HEK293 (cell line): Measurements from ENCODE around the gene GRM4.

Experiments
- CTCF ChIA-PET: fragments of 350-600 bp; formaldehyde crosslinking; extraction: SDS; loops from one replicate; lab custom pipeline; 2021; ENCODE audit warnings: antibody characterized with exemption; lab: Yijun Ruan, JAX
- POLR2A ChIA-PET: fragments of 300-600 bp; formaldehyde crosslinking; extraction: SDS; loops from one replicate; lab custom pipeline; 2020; ENCODE audit warnings: antibody characterized with exemption, inconsistent platforms; lab: Yijun Ruan, JAX
- H3K27ac ChIP-seq: fragments of 200-500 bp; sonication (Bioruptor generic); 2 replicates; pipeline ENCODE4 v1.5.1; 2014; ENCODE audit warnings: low read depth, low read length, control low read depth, inconsistent platforms; ENCODE audit errors: extremely low read depth
- H3K36me3 ChIP-seq, 2 experiments: fragments of 200-500 bp in 1 of 2; sonication (Bioruptor generic) in 1 of 2; 1 replicate in 1 of 2; 2 replicates in 1 of 2; pipeline ENCODE4 v1.5.1; 2014 to 2017; ENCODE audit warnings: inconsistent platforms in 2 of 2, low read length in 2 of 2; ENCODE audit not compliant: control insufficient read depth in 2 of 2, insufficient read depth in 1 of 2
- H3K4me1 ChIP-seq: fragments of 200-500 bp; sonication (Bioruptor generic); 2 replicates; pipeline ENCODE4 v1.5.1; 2014; ENCODE audit warnings: mild to moderate bottlenecking, low read length, inconsistent platforms; ENCODE audit not compliant: control insufficient read depth, insufficient read depth
- H3K4me3 ChIP-seq: 2 replicates; pipeline ENCODE4 v1.5.1; 2011; ENCODE audit warnings: low read depth, mild to moderate bottlenecking, control low read depth, low read length, moderate library complexity
- H3K9me3 ChIP-seq: fragments of 200-500 bp; sonication (Bioruptor generic); 2 replicates; pipeline ENCODE4 v1.5.1; 2014; ENCODE audit warnings: low read depth, low read length, inconsistent platforms; ENCODE audit not compliant: control insufficient read depth, insufficient read depth
- BCL11A ChIP-seq: fragments of 450-650 bp; formaldehyde crosslinking; IDR thresholded peaks from 2 replicates; pipeline ENCODE4 v1.5.1; 2016; ENCODE audit warnings: low read depth, missing biosample characterization, missing genetic modification characterization
- GLIS1 ChIP-seq: fragments of 450-650 bp; formaldehyde crosslinking; IDR thresholded peaks from 2 replicates; pipeline ENCODE4 v1.5.1; 2016; ENCODE audit warnings: missing biosample characterization, missing genetic modification characterization
- GLIS2 ChIP-seq: fragments of 450-650 bp; formaldehyde crosslinking; IDR thresholded peaks from 2 replicates; pipeline ENCODE4 v1.5.1; 2016; ENCODE audit warnings: missing biosample characterization, missing genetic modification characterization
- KLF7 ChIP-seq: fragments of 450-650 bp; formaldehyde crosslinking; IDR thresholded peaks from 2 replicates; pipeline ENCODE4 v1.5.1; 2016; ENCODE audit warnings: missing biosample characterization, missing genetic modification characterization, borderline replicate concordance
- SCRT2 ChIP-seq: fragments of 450-650 bp; formaldehyde crosslinking; IDR thresholded peaks from 2 replicates; pipeline ENCODE4 v1.5.1; 2016; ENCODE audit warnings: missing biosample characterization, missing genetic modification characterization
- ZIC2 ChIP-seq: fragments of 450-650 bp; formaldehyde crosslinking; IDR thresholded peaks from 2 replicates; pipeline ENCODE4 v1.5.1; 2016; ENCODE audit warnings: missing biosample characterization, missing genetic modification characterization
- ZNF169 ChIP-seq: fragments of 450-650 bp; formaldehyde crosslinking; IDR thresholded peaks from 2 replicates; pipeline ENCODE4 v1.5.1; 2016; ENCODE audit warnings: missing biosample characterization, missing genetic modification characterization
- ZNF239 ChIP-seq: fragments of 450-650 bp; formaldehyde crosslinking; IDR thresholded peaks from 2 replicates; pipeline ENCODE4 v1.5.1; 2016; ENCODE audit warnings: missing biosample characterization, missing genetic modification characterization
- ZNF311 ChIP-seq: fragments of 450-650 bp; formaldehyde crosslinking; IDR thresholded peaks from 2 replicates; pipeline ENCODE4 v1.5.1; 2017; ENCODE audit warnings: missing biosample characterization, missing genetic modification characterization, borderline replicate concordance
- ZNF350 ChIP-seq: fragments of 450-650 bp; formaldehyde crosslinking; IDR thresholded peaks from 2 replicates; pipeline ENCODE4 v1.5.0; 2017; ENCODE audit warnings: missing biosample characterization, mild to moderate bottlenecking, missing genetic modification characterization
- ZNF433 ChIP-seq: fragments of 450-650 bp; formaldehyde crosslinking; IDR thresholded peaks from 2 replicates; pipeline ENCODE4 v1.5.1; 2016; ENCODE audit warnings: missing biosample characterization, missing genetic modification characterization, low read depth
- ZNF510 ChIP-seq: fragments of 450-650 bp; formaldehyde crosslinking; IDR thresholded peaks from 2 replicates; pipeline ENCODE4 v1.5.1; 2018; ENCODE audit warnings: mild to moderate bottlenecking, missing genetic modification characterization, missing biosample characterization; ENCODE audit not compliant: insufficient replicate concordance
- ZNF530 ChIP-seq: fragments of 450-650 bp; formaldehyde crosslinking; IDR thresholded peaks from 2 replicates; pipeline ENCODE4 v1.5.1; 2016; ENCODE audit warnings: low read depth, missing biosample characterization, missing genetic modification characterization
- ZNF544 ChIP-seq: fragments of 450-650 bp; formaldehyde crosslinking; IDR thresholded peaks from 2 replicates; pipeline ENCODE4 v1.5.0; 2017; ENCODE audit warnings: missing biosample characterization, missing genetic modification characterization
- ZNF585B ChIP-seq: fragments of 450-650 bp; formaldehyde crosslinking; IDR thresholded peaks from 2 replicates; pipeline ENCODE4 v1.5.1; 2016; ENCODE audit warnings: missing biosample characterization, missing genetic modification characterization
- ZNF596 ChIP-seq: fragments of 450-650 bp; IDR thresholded peaks from 2 replicates; pipeline ENCODE4 v1.5.0; 2018; ENCODE audit warnings: missing biosample characterization, mild to moderate bottlenecking, missing genetic modification characterization, moderate library complexity
- ZNF623 ChIP-seq: fragments of 450-650 bp; formaldehyde crosslinking; IDR thresholded peaks from 2 replicates; pipeline ENCODE4 v1.5.1; 2016; ENCODE audit warnings: missing biosample characterization, missing genetic modification characterization
- ZNF837 ChIP-seq: fragments of 450-650 bp; formaldehyde crosslinking; IDR thresholded peaks from 2 replicates; pipeline ENCODE4 v1.5.1; 2016; ENCODE audit warnings: missing biosample characterization, missing genetic modification characterization
- TF ChIP-seq, protein P1 (sequence below): IDR thresholded peaks from 2 replicates; pipeline ENCODE4 v1.6.1; 2011; ENCODE audit warnings: mild to moderate bottlenecking, low read depth, low read length, borderline replicate concordance

The GRM4 gene

DNA sequence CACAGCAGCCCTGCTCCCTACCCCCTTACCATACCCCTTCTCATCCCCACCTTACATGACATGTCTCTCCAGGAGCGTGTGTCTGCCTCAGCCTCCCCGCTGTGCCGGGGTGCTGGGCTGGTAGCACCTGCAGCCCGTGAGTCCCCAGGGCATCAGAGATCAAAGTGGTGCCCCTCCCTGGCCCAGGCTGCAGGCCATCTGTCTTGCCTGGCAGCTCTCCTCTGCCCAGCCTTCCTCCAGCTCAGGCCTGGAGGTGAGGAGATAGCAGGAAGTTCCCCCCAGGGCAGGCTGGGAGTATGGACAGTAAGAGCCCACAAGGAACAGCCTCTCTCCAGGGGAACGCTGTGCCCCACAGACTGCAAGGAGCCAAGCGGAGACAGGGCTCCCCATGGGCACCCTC is 35.3 kb downstream of the GRM4 start:
- CTCF ChIA-PET = interaction anchor here (0.7 to 1.0 kb wide), 2 partner anchors 102 to 366 kb away, joined by 3 to 4 read pairs; no protein-coding TSS in a partner anchor

DNA sequence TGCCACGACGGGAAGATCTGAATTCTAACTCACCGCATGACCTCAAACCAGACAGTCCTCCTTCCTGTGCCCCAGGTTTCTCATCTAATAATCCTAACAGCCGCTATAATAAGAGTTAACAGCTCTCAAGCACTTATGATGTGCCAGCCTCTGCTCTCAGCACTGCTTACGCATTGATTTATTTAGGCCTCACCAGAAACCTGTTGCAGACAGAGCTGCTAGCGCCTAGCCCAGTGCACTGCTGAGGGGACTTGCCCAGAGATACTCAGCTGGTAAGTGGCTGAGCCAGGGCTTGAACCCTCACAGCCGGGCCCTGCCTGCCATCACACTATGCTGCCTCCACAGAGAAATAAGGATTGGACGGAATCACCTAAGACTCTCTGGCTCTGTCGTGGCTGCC is 37.7 kb downstream of the GRM4 start:
- TF ChIP-seq ZNF169 (tag by site-specific recombination) (no peak), SCRT2 (peak; percentile 92)
- CTCF ChIA-PET = no interaction called here
- Histone ChIP-seq H3K4me3 (no peak overlapping the region), H3K27ac (no peak overlapping the region), H3K36me3 (no peaks in the 10 kb centered on the region), H3K9me3 (no peaks in the 10 kb centered on the region), H3K4me1 (no peaks in the 10 kb centered on the region)
- POLR2A ChIA-PET = no interaction called here

More for the DNA sequence above, 35.3 kb downstream of the GRM4 start:
- H3K36me3 ChIP-seq = no peaks in the 10 kb centered on the region
- POLR2A ChIA-PET = no interaction called here
- H3K27ac ChIP-seq = no peak overlapping the region
- H3K4me3 ChIP-seq = no peak overlapping the region
- no peaks in the 10 kb centered on the region for H3K9me3 ChIP-seq
- no peaks in the 10 kb centered on the region for H3K4me1 ChIP-seq
- TF ChIP-seq ZIC2 (tag by site-specific recombination) (peak; percentile 71), ZNF596 (tag by site-specific recombination) (no peak)

- Histone ChIP-seq H3K27ac (no peak overlapping the region), H3K4me3 (no peak overlapping the region), H3K9me3 (no peaks in the 10 kb centered on the region), H3K4me1 (no peaks in the 10 kb centered on the region), H3K36me3 (no peaks in the 10 kb centered on the region)
- ChIA-PET POLR2A (interaction anchor here (0.6 kb wide), 1 partner anchor 405 kb away, joined by 5 read pairs; no protein-coding TSS in a partner anchor), CTCF (interaction anchor here (0.7 kb wide), 2 partner anchors 8 to 405 kb away, joined by 3 read pairs; no protein-coding TSS in a partner anchor)
- TF ChIP-seq ZNF585B (tag by site-specific recombination) (no peak), ZNF433 (no peak), ZNF530 (no peak), ZIC2 (tag by site-specific recombination) (peak; percentile 88), ZNF239 (tag by site-specific recombination) (no peak), KLF7 (tag by site-specific recombination) (no peak), GLIS1 (tag by site-specific recombination) (peak; percentile 93), ZNF544 (tag by site-specific recombination) (no peak)
Observed at GRCh38 chr6:34106900-34107299, 39.0 kb downstream of the GRM4 start.

- no peak for TF ChIP-seq ZNF510 (tag by site-specific recombination)
- TF ChIP-seq ZNF623 (tag by site-specific recombination) = peak; percentile 93
- Histone ChIP-seq H3K9me3 (no peaks in the 10 kb centered on the region), H3K27ac (no peak overlapping the region), H3K4me3 (no peak overlapping the region), H3K4me1 (no peaks in the 10 kb centered on the region), H3K36me3 (no peaks in the 10 kb centered on the region)
- POLR2A ChIA-PET = no interaction called here
- CTCF ChIA-PET = interaction anchor here (0.7 kb wide), 1 partner anchor 404 kb away, joined by 3 read pairs; no protein-coding TSS in a partner anchor
Observed at GRCh38 chr6:34106421-34106820, 39.5 kb downstream of the GRM4 start.

- Histone ChIP-seq H3K9me3 (no peaks in the 10 kb centered on the region), H3K4me3 (no peak overlapping the region), H3K36me3 (no peaks in the 10 kb centered on the region), H3K27ac (no peak overlapping the region), H3K4me1 (no peaks in the 10 kb centered on the region)
- no peak for TF ChIP-seq ZNF837 (tag by site-specific recombination)
- no peak for TF ChIP-seq ZNF350
- no peak for TF ChIP-seq ZNF311
- TF ChIP-seq GLIS2 (tag by site-specific recombination) = no peak
- TF ChIP-seq, protein P1, sequence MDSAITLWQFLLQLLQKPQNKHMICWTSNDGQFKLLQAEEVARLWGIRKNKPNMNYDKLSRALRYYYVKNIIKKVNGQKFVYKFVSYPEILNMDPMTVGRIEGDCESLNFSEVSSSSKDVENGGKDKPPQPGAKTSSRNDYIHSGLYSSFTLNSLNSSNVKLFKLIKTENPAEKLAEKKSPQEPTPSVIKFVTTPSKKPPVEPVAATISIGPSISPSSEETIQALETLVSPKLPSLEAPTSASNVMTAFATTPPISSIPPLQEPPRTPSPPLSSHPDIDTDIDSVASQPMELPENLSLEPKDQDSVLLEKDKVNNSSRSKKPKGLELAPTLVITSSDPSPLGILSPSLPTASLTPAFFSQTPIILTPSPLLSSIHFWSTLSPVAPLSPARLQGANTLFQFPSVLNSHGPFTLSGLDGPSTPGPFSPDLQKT = no peak
- TF ChIP-seq BCL11A (tag by site-specific recombination) = no peak
- no peak for TF ChIP-seq ZNF530
- POLR2A ChIA-PET = no interaction called here
- CTCF ChIA-PET = interaction anchor here (0.6 kb wide), 1 partner anchor 355 kb away, joined by 3 read pairs; no protein-coding TSS in a partner anchor
Observed at GRCh38 chr6:34104628-34105027, 41.3 kb downstream of the GRM4 start.
